SK-N-SH treated with all-trans-retinoic acid at 6 μM for 48 hours (cell line): Measurements from ENCODE around the gene HIVEP2.

ENCODE experiments used
- ATAC-seq: fragments of 200-7000 bp; cut with Tn5 transposase; 3 replicates; pipeline ENCODE4 v1.9.1; 2020; ENCODE audit warnings: mild to moderate bottlenecking, moderate library complexity
- BACH2 ChIP-seq: fragments of 250-450 bp; sonication (Bioruptor Pico); IDR thresholded peaks from 2 replicates; pipeline ENCODE4 v1.9.0; 2021; ENCODE audit warnings: mild to moderate bottlenecking, borderline replicate concordance
- CREB5 ChIP-seq: fragments of 250-450 bp; sonication (Bioruptor Pico); IDR thresholded peaks from 2 replicates; pipeline ENCODE4 v1.5.1; 2020; ENCODE audit warnings: low read depth, mild to moderate bottlenecking, moderate library complexity
- CSRNP3 ChIP-seq: fragments of 250-450 bp; sonication (Bioruptor Pico); IDR thresholded peaks from 2 replicates; pipeline ENCODE4 v1.5.1; 2021; ENCODE audit warnings: mild to moderate bottlenecking, moderate library complexity
- ESRRG ChIP-seq: fragments of 250-450 bp; sonication (Bioruptor Pico); IDR thresholded peaks from 2 replicates; pipeline ENCODE4 v1.6.1; 2021; ENCODE audit warnings: mild to moderate bottlenecking
- GLIS3 ChIP-seq: fragments of 250-450 bp; sonication (Bioruptor Pico); IDR thresholded peaks from 2 replicates; pipeline ENCODE4 v1.5.0; 2020; ENCODE audit warnings: mild to moderate bottlenecking, moderate library complexity
- ISL1 ChIP-seq: fragments of 250-450 bp; sonication (Bioruptor Pico); IDR thresholded peaks from 2 replicates; pipeline ENCODE4 v2.1.2; 2022; ENCODE audit warnings: mild to moderate bottlenecking, moderate library complexity
- OSR1 ChIP-seq: fragments of 250-450 bp; sonication (Bioruptor Pico); IDR thresholded peaks from 2 replicates; pipeline ENCODE4 v1.8.0; 2022; ENCODE audit warnings: moderate library complexity, mild to moderate bottlenecking, inconsistent platforms
- PATZ1 ChIP-seq: fragments of 250-450 bp; sonication (Bioruptor Pico); IDR thresholded peaks from 2 replicates; pipeline ENCODE4 v1.8.0; 2020; ENCODE audit warnings: mild to moderate bottlenecking, moderate library complexity, borderline replicate concordance
- POU6F1 ChIP-seq: fragments of 250-450 bp; sonication (Bioruptor Pico); IDR thresholded peaks from 2 replicates; pipeline ENCODE4 v1.8.0; 2021; ENCODE audit warnings: low read depth, mild to moderate bottlenecking, moderate library complexity, borderline replicate concordance
- PPARA ChIP-seq: fragments of 250-450 bp; sonication (Bioruptor Pico); IDR thresholded peaks from 2 replicates; pipeline ENCODE4 v1.5.0; 2020; ENCODE audit warnings: mild to moderate bottlenecking, borderline replicate concordance
- TCF4 ChIP-seq: fragments of 250-450 bp; sonication (Bioruptor Pico); IDR thresholded peaks from 2 replicates; pipeline ENCODE4 v1.8.0; 2021; ENCODE audit warnings: mild to moderate bottlenecking, moderate library complexity, borderline replicate concordance
- TOX ChIP-seq: fragments of 250-450 bp; sonication (Bioruptor Pico); IDR thresholded peaks from 2 replicates; pipeline ENCODE4 v1.8.0; 2021; ENCODE audit warnings: mild to moderate bottlenecking, moderate library complexity, borderline replicate concordance
- TSHZ2 ChIP-seq: fragments of 250-450 bp; sonication (Bioruptor Pico); IDR thresholded peaks from 2 replicates; pipeline ENCODE4 v1.5.0; 2020; ENCODE audit warnings: mild to moderate bottlenecking, moderate library complexity
- ZC3H10 ChIP-seq: fragments of 250-450 bp; sonication (Bioruptor Pico); IDR thresholded peaks from 2 replicates; pipeline ENCODE4 v1.5.1; 2021; ENCODE audit warnings: mild to moderate bottlenecking, moderate library complexity
- ZFP3 ChIP-seq: fragments of 250-450 bp; sonication (Bioruptor Pico); IDR thresholded peaks from 2 replicates; pipeline ENCODE4 v1.5.0; 2020; ENCODE audit warnings: mild to moderate bottlenecking, moderate library complexity
- ZNF565 ChIP-seq: fragments of 450-650 bp; formaldehyde crosslinking; conservative IDR thresholded peaks from 2 replicates; pipeline ENCODE4 v1.5.0; 2020; ENCODE audit warnings: low read depth, mild to moderate bottlenecking, moderate library complexity
- ZNF70 ChIP-seq: fragments of 450-650 bp; formaldehyde crosslinking; IDR thresholded peaks from 2 replicates; pipeline ENCODE4 v1.5.0; 2020; ENCODE audit warnings: mild to moderate bottlenecking, moderate library complexity
- ZNF8 ChIP-seq: fragments of 450-650 bp; formaldehyde crosslinking; IDR thresholded peaks from 2 replicates; pipeline ENCODE4 v1.5.0; 2020; ENCODE audit warnings: mild to moderate bottlenecking, moderate library complexity

Gene HIVEP2

GRCh38 chr6:142914937-142915697, 29.9 kb downstream of the HIVEP2 start:
- TF ChIP-seq ZC3H10 (CRISPR knock-in tag) (no peak), OSR1 (CRISPR knock-in tag) (no peak), ISL1 (CRISPR knock-in tag) (no peak), TCF4 (CRISPR knock-in tag) (no peak), ESRRG (no peak), TOX (CRISPR knock-in tag) (no peak), CREB5 (no peak), CSRNP3 (CRISPR knock-in tag) (no peak)
- no peak for ATAC-seq

GRCh38 chr6:142914369-142914768, 30.6 kb downstream of the HIVEP2 start:
- no peak for ATAC-seq
- TF ChIP-seq ZNF70 = no peak
- no peak for TF ChIP-seq ZFP3
- no peak for TF ChIP-seq ESRRG
- no peak for TF ChIP-seq ZNF8 (CRISPR knock-in tag)
- TF ChIP-seq TOX (CRISPR knock-in tag) = no peak
- no peak for TF ChIP-seq BACH2 (CRISPR knock-in tag)
- TF ChIP-seq POU6F1 (CRISPR knock-in tag) = no peak
- no peak for TF ChIP-seq CSRNP3 (CRISPR knock-in tag)
- TF ChIP-seq GLIS3 (CRISPR knock-in tag) = no peak
- TF ChIP-seq OSR1 (CRISPR knock-in tag) = no peak
- TF ChIP-seq TSHZ2 (CRISPR knock-in tag) = no peak
- TF ChIP-seq PPARA (CRISPR knock-in tag) = no peak
- no peak for TF ChIP-seq PATZ1
- no peak for TF ChIP-seq ZNF565
- TF ChIP-seq ISL1 (CRISPR knock-in tag) = no peak
- no peak for TF ChIP-seq TCF4 (CRISPR knock-in tag)

- TF ChIP-seq BACH2 (CRISPR knock-in tag) = no peak
Observed at GRCh38 chr6:142913511-142914047, 31.4 kb downstream of the HIVEP2 start.

More at GRCh38 chr6:142913511-142914047, 31.4 kb downstream of the HIVEP2 start:
- ATAC-seq = no peak
